ENCODE data around the gene RNF152.
"Not testable (repeated sequence)": the region's sequence is repeated elsewhere in the genome, so short reads cannot be mapped to it uniquely, and the experiment has no call there.

Gene RNF152

DNA sequence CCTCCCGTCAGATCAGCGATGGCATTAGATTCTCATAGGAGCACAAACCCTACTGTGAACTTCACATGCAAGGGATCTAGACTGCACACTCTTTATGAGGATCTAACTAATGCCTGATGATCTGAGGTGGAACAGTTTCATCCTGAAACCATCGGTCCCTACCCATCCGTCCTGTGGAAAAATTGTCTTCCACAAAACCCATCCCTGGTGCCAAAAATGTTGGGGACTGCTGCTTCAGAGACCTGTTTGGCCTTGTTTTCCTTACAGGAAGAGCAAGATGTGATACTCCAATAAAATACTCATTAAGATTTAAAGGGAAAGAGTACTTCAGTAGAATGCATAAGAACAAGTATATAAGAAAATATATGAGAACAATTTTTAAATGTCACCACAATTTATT, 71.1 kb downstream of the RNF152 start:
- no peak for DNase-seq (ENCODE audit: low read depth)

DNA sequence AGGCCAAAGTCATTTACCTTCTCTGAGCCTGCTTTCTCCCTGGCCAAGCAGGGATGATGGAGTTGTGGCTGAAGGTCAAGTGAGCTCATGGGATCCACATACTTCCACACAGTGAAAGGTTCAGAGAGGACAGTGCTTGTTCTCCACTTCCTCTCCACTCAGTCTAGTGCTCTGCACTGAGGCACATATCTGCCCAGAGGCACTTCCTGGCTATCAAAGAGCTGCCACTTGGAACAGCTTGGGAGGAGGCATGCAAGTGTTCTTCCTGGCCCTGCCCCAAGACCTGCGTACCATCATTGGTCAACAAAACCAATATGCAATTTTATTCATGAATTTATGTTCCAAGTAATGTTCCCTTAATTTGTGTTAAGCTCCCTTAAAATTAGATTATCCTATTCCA, 71.9 kb downstream of the RNF152 start:
- no peak for DNase-seq (ENCODE audit: low read depth)

DNA sequence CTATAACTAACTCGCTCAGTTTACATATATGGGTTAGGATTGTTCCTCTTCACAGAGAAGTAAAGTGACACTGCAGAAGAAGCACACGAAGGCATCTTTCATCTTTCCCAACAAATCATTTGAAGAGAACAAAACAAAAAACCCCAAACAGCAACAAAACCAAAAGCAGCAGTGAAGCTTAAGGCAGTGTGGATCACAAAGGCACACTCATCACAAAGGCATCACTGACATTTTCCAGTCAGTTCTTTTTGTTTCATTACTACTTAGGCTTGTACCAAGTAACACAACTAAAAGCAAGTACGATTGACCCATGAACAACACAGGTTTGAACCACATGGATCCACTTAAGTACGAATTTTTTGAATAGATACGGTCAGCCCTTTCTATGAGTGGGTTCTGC, 75.7 kb downstream of the RNF152 start:
- DNase-seq (ENCODE audit: low read depth): no peak

DNA sequence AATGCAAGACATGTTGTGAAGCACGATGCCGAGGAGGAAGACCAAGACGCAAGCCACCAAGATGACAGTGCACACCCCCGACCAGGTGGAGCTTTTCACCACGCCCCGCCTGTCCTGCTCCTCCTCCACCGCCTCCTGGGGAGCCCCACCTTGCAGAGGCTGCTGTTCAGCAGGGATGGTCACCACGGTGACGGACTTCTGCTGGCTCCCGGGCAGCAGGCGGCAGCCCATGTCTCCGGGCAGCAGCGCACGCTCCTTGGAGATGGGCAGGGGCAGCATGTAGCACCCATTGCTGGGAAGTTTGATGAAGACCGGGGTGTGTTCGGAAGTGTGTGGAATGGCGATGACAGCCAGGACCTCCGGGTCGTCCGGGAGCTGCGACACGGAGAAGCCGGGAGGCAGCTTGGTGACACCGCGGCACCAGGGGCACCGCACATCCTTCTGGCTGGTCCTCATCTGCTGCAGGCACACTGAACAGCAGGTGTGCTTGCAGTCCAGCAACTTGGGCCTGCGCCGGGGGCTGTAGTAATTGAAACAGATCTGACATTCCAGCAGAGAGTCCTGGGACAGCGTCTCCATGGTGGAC, 76.8 kb downstream of the RNF152 start:
- no peak for DNase-seq (ENCODE audit: low read depth)

DNA sequence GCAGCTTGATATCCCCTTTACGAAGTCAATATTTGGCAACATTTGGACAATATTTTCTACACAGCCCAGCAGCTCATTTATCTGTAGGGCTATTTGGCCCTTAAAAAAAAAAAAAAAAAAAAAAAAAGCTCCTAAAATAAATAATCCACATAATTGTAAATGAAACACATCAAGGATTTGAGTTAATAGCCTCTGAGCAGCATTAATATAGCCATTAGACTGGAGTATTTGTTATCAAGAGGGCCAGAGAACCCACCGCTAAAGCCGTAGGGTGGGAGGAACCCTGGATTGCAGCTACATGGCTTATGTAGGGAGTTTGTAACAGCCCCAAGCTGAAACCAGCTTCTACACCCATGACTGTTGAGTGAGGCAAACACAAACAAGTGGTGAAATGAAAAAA, 84.5 kb downstream of the RNF152 start:
- DNase-seq (ENCODE audit: low read depth): no peak

DNA sequence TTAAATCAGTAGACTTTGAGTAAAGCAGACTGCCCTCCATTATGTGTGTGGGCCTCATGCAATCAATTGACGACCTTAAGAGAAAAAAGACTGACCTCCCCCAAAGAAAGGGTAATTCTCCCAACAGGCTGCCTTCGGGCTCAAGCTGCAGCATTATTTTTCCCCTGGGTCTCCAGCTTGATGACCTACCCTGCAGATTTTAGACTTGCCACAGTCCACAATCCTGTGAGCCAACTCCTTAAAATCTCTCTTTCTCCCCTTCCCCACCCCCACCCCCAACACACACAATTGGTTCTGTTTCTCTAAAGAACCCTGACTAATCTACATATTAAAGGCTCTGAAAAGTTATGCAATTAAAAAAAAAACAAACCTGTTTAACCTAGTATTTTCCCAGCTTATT, 89.4 kb downstream of the RNF152 start:
- DNase-seq (ENCODE audit: low read depth): no peak

DNA sequence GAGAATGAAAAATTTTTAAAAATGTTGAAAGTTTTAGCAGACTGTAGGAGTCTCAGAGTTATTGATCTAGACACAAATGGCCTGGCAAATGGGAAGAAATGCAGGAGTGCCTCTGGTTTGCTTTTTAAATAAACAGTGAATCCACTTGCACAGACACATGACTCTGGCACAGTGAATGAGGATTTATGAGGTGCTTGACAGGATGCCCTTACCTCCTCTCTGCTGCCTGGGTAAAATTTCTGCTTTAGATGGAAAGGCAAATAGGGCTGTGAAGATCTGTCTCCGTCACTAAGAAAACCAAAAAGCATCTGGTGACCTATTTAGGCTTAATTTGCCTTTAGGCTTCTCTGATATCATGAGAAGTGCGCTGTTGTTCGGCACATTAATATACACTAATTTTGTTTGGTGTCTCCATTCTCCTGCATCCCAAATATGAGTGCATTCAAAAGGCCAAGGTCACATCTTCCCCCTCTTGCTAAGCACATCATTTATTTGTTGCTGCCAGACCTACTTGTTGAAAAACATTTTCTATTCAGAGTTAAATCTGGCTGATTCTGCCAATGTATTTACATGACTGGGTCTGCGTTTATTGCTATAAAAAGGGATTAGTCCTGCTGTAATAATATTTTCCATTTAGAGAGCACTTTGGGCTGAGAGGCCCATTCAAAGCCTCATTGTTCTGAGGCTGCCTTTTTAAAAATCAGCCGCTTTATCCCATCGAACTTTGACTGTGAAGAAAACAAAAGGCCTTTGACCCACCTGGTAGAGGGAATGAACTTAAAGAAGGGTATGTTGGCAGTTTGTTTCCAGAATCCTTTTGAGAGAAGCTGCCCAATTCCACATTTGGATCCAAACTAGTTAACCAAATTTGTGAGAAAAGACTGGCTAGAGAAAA, 94.9 kb downstream of the RNF152 start:
- no peak for DNase-seq (ENCODE audit: low read depth)

DNA sequence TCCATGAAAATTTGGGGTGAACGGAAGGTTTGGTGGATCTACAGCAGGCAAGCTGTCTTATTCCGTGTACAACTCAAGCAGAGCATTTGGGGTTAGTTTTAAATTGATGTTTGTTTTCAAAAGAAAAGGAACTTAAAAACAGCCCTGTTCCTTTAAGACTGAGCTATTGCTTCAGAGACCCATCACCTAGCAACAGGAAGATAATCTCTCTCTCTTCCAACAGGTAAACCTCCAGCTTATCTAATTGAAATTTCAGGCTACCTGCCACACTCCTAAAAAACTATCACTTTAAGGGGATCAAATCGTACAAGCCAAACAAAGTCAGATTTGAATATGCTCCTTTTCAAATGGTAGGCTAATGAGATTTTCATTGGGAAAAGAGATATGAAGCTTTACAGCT, 101.8 kb downstream of the RNF152 start:
- no peak for DNase-seq (ENCODE audit: low read depth)

DNA sequence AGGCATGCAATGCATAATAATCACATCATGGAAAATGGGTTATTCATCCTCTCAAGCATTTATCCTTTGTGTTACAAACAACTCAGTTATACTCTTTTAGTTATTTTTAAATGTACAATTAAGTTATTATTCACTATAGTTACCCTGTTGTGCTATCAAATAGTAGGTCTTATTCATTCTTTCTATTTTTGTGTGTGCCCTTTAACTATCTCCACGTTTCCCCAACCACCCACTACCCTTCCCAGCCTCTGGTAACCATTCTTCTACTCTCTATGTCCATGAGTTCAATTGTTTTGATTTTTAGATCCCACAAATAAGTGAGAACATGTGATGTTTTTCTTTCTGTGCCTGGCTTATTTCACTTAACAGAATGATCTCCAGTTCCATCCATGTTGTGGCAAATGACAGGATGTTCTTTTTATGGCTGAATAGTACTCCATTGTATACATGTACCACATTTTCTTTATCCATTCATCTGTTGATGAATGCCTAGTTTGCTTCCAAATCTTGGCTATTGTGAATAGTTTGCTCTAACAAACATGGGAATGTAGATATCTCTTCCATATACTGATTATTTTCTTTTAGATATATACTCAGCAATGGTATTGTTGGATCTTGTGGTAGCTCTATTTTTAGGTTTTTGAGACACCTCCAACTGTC, 105.7 kb downstream of the RNF152 start:
- not testable (repeated sequence) for DNase-seq (ENCODE audit: low read depth)

DNA sequence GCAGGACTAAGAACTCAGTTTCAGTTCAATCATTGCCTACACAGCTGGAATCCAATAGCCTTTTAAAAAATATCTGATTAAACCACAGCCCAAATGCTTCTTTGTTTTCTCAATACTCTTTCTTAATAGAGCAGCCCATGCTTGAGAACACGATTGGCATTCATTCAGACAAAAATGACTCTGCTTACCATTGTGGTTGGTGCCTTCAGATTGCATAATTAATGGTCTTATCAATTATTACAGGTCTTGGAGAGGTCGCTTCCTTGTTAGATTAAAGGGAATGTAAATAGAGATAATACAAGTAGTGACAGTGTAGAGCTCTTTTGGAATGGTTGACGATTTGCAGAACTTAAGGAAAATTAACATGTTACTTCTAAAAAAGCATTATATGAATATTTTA, 107.2 kb downstream of the RNF152 start:
- no peak for DNase-seq (ENCODE audit: low read depth)

DNA sequence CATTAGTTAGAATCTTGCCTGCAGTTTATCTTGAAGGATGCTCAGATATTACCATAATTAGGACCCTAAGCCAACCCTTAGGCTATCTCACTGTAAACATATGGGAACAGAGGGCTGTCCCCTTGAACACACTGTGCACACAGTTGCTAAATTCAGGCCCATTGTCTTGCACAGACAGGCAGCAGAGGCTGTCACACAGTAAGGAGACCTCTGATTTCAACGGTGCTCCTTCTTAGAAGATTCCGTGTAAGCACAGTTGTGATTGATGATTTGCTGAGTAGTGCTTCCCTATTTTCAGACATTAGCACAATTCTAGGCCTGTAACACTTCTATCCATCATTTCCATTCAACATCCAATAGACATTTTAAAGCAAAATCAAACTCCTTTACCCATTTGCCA, 108.0 kb downstream of the RNF152 start:
- DNase-seq (ENCODE audit: low read depth): no peak

DNA sequence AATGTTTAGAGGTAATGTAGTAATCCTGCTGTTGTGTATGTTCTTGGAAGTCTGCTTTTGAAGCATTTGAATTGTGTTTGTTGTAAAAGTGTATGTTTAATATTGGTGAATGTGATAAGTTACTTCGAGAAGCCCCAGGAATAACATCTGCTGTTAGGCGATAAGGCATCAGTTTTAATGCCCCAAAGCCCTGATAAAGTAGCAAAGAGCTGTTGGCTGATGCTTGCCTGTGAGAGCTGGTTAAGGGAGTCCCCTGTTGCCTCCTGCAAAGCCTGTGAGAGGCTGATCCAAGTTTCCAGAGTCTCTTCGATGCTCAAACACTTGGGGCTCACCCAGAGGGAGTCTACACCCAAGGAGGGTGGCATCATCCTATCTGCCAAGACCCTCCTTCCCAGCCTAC, 110.3 kb downstream of the RNF152 start:
- no peak for DNase-seq (ENCODE audit: low read depth)

DNA sequence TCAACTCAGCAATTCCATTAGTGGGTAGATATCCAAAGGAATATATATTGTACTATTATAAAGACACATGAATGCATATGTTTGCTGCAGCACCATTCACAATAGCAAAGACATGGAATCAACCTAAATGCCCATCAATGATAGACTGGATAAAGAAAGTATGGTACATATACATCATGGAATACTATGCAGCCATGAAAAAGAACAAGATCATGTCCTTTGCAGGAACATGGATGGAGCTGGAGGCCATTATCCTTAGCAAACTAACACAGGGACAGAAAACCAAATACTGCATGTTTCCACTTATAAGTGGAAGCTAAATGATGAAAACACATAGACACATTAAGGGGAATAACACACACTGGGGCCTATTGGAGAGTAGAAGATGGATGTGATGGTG, 116.6 kb downstream of the RNF152 start:
- DNase-seq (ENCODE audit: low read depth): not testable (repeated sequence)

DNA sequence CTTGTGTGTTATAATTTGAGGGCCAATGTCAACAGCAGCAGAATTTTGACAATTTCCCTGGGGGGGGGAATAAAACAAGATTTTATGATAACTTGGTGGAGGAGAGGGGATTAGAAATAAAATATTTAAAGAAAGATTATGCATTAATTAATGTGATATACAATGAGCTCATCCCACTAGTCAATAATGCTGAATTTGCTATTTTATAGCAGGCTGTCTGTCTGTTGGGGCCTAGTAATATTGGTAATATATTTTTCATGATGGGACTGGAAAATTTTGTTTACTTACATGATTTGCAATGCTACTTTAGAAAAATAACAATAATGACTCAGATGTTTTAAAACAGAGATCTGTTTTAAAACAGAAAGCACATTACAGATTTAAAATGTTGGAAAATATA, 118.0 kb downstream of the RNF152 start:
- DNase-seq (ENCODE audit: low read depth): no peak

DNA sequence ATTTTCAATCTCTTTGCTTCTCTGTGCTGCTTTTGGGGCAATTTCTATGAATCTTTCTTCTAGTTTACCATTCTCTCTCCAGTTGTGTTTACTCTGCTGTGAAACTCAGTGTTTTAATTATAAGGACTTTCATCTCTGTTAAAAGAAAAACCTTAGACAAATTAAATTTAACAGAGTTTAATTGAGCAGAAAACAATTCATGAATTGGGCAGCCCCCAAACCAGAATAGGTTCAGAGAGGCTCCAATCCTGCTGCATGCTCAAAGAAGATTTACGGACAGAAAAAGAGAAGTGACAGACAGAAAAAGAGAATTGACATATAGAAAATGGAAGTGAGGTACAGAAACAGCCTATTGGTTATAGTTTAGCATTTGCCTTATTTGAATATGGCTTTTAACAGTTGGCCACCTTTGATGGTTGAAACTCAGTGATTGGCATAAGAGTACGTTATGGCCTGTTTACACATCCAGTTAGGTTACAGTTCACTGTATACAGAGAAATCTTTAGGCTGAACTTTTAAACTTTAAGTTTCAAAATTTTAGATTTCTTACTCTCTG, 120.4 kb downstream of the RNF152 start:
- no peak for DNase-seq (ENCODE audit: low read depth)

DNA sequence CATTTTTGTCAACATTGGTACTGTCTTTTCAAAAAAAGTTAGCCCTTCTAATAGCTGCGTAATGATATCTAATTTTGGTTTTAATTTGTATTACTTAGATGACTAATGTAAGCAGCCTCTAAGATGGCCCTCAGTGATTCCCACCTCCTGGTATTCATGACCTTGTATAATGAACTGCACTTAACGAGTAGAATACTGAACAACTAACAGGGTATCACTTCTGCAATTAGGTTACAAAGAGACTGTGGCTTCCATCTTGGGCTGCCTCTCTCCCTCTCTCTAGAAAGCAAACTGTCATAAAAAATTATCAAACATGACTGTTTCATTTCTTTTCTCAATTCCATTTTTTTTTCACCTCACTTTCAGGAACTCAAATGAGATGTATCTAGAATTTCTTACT, 120.9 kb downstream of the RNF152 start:
- no peak for DNase-seq (ENCODE audit: low read depth)

DNA sequence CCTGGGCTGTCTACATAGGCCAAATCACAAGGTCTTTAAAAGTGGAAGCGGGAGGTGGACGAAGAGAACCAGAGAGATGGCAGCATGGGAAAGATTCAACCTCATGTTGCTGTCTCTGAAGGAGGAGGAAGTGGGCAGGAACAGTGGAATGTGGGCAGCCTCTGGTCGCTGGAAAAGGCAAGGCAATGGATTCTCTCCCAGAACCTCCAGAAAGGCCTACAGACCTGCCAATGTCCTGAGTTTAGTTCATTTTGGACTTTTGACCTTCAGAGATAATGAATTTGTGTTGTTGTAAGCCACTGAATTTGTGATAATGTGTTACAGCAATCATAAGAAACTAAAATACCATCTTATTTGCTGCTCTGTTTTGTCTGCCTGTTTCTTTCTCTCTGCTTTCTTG, 122.5 kb downstream of the RNF152 start:
- DNase-seq (ENCODE audit: low read depth): no peak

DNA sequence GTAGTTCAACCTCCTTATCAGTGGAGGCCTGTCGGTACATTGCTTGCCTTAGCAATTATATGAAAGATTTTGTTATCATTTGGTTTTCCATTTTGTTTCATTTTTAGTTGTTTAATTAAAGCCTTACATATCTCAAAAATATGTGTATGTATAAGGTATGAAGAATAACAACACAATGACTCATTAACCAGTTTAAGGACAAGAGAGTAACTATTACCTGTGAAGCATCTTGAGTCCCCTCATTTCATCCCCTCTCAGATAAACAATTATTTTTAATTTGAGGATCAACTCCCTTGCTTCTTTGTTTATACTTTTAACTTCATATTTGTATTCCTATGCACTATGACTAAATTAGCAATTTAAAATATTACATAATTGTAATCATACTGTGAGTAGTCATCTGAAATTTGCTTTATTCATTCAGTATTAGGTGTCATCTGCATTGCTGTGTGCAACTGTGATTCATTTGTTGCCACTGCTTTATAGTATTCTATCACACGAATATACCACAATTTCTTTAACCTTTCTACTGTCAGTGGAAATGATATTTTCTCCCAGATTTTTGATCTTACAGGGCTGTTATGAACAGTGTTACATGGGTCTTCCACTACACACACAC, 126.4 kb downstream of the RNF152 start:
- DNase-seq (ENCODE audit: low read depth): no peak

DNA sequence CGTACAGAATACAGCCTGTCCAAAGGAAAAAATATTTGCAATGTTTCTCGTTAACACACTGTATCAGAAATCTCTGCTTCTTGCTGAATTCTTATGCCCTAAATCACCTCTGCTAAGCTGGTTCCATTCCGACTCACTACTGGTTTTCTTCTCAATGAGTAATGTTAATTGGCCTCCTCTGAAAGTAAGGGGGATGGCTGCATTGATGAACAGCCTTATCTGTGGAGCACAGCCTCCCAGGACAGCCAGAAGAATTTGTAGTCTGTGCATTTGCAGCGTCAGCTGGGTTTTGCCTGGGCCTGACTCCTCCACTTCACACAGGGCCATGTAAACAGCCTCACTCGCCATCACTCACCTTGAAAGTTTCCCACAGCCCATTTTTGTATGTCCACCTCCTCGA, 127.7 kb downstream of the RNF152 start:
- DNase-seq (ENCODE audit: low read depth): no peak

DNA sequence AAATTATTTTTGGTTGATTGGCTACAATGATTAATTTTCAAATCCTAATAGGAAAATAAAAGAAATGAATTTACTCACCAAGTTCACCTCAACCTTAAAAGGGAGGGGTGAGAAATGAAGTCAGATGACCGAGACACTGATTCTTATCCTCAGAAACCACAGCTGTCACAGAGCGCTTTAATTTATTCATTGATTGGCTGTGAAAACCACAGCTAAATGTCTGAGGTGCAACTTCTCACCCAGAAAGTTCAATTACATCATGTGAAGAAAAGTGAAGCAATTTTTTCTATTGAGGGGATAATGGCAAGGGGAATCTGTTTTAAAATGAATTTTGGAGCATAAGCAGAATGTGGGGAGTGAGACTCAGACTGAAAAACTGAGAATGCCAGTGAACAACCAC, 128.4 kb downstream of the RNF152 start:
- DNase-seq (ENCODE audit: low read depth): no peak

DNA sequence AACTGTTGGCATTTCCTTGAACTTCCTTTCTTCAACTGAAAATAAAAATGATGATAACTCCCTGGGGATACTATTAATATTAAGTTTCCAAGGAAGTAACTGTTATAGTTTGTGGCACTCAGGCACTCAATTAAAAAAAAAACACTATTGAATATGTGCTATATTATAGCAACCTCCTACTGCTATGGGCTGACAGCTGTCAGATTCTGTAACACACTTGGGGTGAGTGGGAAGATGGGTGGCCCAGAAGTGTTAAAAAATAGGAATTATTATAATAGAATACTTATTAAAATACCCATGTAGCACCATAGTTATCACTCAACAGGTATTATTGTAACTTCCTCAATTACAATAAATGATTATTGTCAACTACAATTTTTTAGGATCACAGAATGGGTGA, 130.9 kb downstream of the RNF152 start:
- DNase-seq (ENCODE audit: low read depth): no peak

All from stimulated activated CD8-positive, alpha-beta memory T cell treated with anti-CD3 and anti-CD28 coated beads, Interleukin-12 subunit alpha, Interleukin-12 subunit beta, amount 100 ng/mL, for 1 hour (primary cell).